T-helper 2 cell treated with Interferon-gamma antibody and Interleukin-4, amounts not matched to agents 5 μg/mL and 100 μg/mL, for 36 hours (primary cell): Measurements from ENCODE around the gene RSPH9.
A peak's percentile ranks its signal among the peaks of the same experiment; 100 is the strongest.
"Not testable (repeated sequence)": the region's sequence is repeated elsewhere in the genome, so short reads cannot be mapped to it uniquely, and the experiment has no call there.

Source experiments
- DNase-seq: peaks from one replicate; pipeline ENCODE4 v3.0.0; 2021; ENCODE audit warnings: low spot score
- H3K27ac Mint-ChIP-seq: one replicate; pipeline ENCODE4 v1.8.0; 2021; ENCODE audit warnings: mild to moderate bottlenecking, mixed read lengths
- H3K27me3 Mint-ChIP-seq: one replicate; pipeline ENCODE4 v1.8.0; 2021; ENCODE audit warnings: low read depth, mixed read lengths
- H3K36me3 Mint-ChIP-seq: one replicate; pipeline ENCODE4 v1.8.0; 2021; ENCODE audit warnings: low read depth, mixed read lengths
- H3K4me1 Mint-ChIP-seq: one replicate; pipeline ENCODE4 v1.8.0; 2021; ENCODE audit warnings: low read depth, mixed read lengths
- H3K4me3 Mint-ChIP-seq: one replicate; pipeline ENCODE4 v1.8.0; 2022; ENCODE audit warnings: mild to moderate bottlenecking, moderate library complexity, mixed read lengths
- H3K9me3 Mint-ChIP-seq: one replicate; pipeline ENCODE4 v1.8.0; 2021; ENCODE audit warnings: mixed read lengths

RSPH9 gene

DNA sequence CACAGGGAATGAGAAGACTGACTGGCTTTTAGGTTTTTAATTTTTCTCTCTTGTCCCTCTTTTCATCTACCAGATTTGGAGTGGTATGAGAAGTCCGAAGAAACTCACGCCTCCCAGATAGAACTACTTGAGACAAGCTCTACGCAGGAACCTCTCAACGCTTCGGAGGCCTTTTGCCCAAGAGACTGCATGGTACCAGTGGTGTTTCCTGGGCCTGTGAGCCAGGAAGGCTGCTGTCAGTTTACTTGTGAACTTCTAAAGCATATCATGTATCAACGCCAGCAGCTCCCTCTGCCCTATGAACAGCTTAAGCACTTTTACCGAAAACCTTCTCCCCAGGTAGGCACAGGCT lies 8.6 kb upstream of the RSPH9 start:
- Mint-ChIP-seq H3K4me3 (peak overlapping the region; percentile 98), H3K27me3 (no peaks in the 10 kb centered on the region), H3K9me3 (no peaks in the 10 kb centered on the region), H3K36me3 (peaks cover 29% of the 10 kb centered on the region), H3K4me1 (peaks cover 34% of the 10 kb centered on the region), H3K27ac (peak overlapping the region; percentile 92)
- no peak for DNase-seq

DNA sequence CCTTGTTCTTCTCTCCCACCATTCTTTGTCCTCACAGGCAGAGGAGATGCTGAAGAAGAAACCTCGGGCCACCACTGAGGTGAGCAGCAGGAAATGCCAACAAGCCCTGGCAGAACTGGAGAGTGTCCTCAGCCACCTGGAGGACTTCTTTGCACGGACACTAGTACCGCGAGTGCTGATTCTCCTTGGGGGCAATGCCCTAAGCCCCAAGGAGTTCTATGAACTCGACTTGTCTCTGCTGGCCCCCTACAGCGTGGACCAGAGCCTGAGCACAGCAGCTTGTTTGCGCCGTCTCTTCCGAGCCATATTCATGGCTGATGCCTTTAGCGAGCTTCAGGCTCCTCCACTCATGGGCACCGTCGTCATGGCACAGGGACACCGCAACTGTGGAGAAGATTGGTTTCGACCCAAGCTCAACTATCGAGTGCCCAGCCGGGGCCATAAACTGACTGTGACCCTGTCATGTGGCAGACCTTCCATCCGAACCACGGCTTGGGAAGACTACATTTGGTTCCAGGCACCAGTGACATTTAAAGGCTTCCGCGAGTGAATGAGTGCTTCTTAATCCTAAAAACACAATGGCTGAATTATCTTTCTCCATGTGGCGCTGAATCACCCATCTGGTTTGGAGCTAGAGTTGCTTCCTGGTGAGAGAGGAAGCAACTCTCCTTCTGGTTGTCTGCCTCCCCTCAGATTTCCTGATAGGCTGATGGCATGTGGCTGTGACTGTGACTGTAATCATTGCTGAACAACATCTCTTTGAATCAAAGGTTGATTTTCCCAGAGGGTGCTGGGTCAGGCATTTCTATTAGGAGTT lies 4.6 kb upstream of the RSPH9 start:
- Mint-ChIP-seq H3K9me3 (no peaks in the 10 kb centered on the region), H3K4me3 (no peak overlapping the region), H3K4me1 (peaks cover 27% of the 10 kb centered on the region), H3K36me3 (peaks cover 41% of the 10 kb centered on the region), H3K27ac (no peak overlapping the region), H3K27me3 (no peaks in the 10 kb centered on the region)
- no peak for DNase-seq

DNA sequence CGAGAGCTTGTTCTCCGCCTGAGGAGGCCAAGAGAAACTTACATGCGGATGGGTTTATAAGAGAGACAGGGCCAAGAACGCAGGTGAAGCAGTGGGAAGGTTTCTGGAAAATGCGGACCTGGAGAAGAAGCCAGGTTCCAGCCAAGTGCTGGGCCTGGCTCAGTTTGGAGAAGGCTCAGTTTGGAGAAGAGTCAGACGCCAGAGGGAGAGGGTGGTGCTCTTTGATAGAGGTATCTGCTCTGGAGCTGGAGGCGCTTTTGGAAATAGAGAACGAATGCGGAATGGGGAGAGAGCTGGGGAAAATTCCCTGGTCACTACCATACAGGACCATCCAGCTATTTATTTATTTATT lies 753 bp downstream of the RSPH9 start:
- Mint-ChIP-seq H3K27ac (no peak overlapping the region), H3K36me3 (peaks cover 15% of the 10 kb centered on the region), H3K4me3 (peak overlapping the region; percentile 79), H3K27me3 (peaks cover 2% of the 10 kb centered on the region), H3K9me3 (no peaks in the 10 kb centered on the region), H3K4me1 (peaks cover 5% of the 10 kb centered on the region)
- no peak for DNase-seq

- Mint-ChIP-seq H3K9me3 (no peaks in the 10 kb centered on the region), H3K27me3 (peaks cover 2% of the 10 kb centered on the region), H3K4me1 (peaks cover 5% of the 10 kb centered on the region), H3K27ac (no peak overlapping the region), H3K36me3 (peaks cover 6% of the 10 kb centered on the region), H3K4me3 (no peak overlapping the region)
- DNase-seq, result no peak
These were observed 2.8 kb downstream of the RSPH9 start for GRCh38 chr6:43647613-43648012.

GRCh38 chr6:43648248-43648647 lies 3.4 kb downstream of the RSPH9 start:
- DNase-seq, result no peak
- Mint-ChIP-seq H3K9me3 (no peaks in the 10 kb centered on the region), H3K36me3 (peaks cover 2% of the 10 kb centered on the region), H3K4me1 (peaks cover 5% of the 10 kb centered on the region), H3K27me3 (peaks cover 2% of the 10 kb centered on the region), H3K4me3 (no peak overlapping the region), H3K27ac (no peak overlapping the region)

- not testable (repeated sequence) for H3K4me3 Mint-ChIP-seq, H3K27me3 Mint-ChIP-seq, H3K36me3 Mint-ChIP-seq, H3K9me3 Mint-ChIP-seq, H3K27ac Mint-ChIP-seq, H3K4me1 Mint-ChIP-seq, DNase-seq
These were observed 8.0 kb downstream of the RSPH9 start for GRCh38 chr6:43652822-43653221.

DNA sequence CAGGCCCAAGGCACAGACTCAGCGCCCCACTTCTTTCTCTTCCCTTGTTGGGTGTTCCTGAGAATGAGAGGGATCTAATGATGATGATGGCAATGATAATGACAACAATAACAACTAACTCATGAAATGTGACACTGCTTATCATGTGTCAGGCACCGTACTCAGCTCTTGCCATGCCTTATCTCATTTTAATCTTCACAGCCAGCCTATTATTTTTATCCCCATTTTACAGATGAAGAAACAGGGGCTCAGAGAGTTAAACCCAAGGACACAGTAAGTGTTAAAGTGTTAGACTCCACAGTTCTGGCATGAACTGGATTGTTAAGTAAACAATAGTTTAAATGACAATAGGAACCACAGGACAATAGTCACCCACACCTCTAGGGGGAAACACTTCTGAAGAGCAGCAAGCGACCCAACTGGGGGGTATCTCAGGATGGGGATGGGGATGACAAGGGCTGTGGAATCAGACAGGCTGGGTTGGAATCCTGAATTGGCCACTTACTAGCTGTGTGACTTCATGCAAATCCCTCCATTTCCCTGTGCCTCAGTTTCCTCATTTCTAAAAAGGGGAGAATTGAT lies 12.5 kb downstream of the RSPH9 start:
- peaks cover 2% of the 10 kb centered on the region for H3K4me1 Mint-ChIP-seq
- peaks cover 3% of the 10 kb centered on the region for H3K27me3 Mint-ChIP-seq
- no peak overlapping the region for H3K27ac Mint-ChIP-seq

GRCh38 chr6:43658161-43658560 lies 13.3 kb downstream of the RSPH9 start:
- H3K4me1 Mint-ChIP-seq, result peaks cover 6% of the 10 kb centered on the region
- peaks cover 2% of the 10 kb centered on the region for H3K36me3 Mint-ChIP-seq
- DNase-seq, result no peak
- peaks cover 3% of the 10 kb centered on the region for H3K27me3 Mint-ChIP-seq
- peaks cover 6% of the 10 kb centered on the region for H3K9me3 Mint-ChIP-seq
- no peak overlapping the region for H3K4me3 Mint-ChIP-seq
- H3K27ac Mint-ChIP-seq, result no peak overlapping the region

More for the DNA sequence above, 12.5 kb downstream of the RSPH9 start:
- H3K36me3 Mint-ChIP-seq, result peaks cover 2% of the 10 kb centered on the region
- DNase-seq, result no peak
- peaks cover 6% of the 10 kb centered on the region for H3K9me3 Mint-ChIP-seq
- H3K4me3 Mint-ChIP-seq, result no peak overlapping the region

DNA sequence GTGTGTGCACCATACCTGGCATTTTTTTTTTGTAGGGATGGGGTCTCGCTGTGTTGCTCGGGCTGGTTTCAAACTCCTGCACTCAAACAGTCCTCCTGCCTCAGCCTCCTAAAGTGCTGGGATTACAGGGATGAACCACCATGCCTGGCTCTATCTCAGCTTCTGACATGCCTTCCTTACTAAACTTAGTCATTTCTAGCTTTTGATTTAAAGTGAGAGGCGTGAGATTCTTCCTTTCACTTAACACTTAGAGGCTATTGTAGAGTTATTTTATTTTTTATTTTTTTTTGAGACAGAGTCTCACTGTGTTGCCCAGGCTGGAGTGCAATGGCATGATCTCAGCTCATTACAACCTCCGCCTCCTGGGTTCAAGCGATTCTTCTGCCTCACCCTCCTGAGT lies 18.1 kb downstream of the RSPH9 start:
- not testable (repeated sequence) for H3K4me3 Mint-ChIP-seq, H3K9me3 Mint-ChIP-seq

GRCh38 chr6:43665376-43665775 lies 20.5 kb downstream of the RSPH9 start:
- Mint-ChIP-seq H3K27ac (no peak overlapping the region), H3K9me3 (peaks cover 6% of the 10 kb centered on the region), H3K4me1 (peaks cover 27% of the 10 kb centered on the region), H3K36me3 (peaks cover 9% of the 10 kb centered on the region), H3K27me3 (no peaks in the 10 kb centered on the region), H3K4me3 (no peak overlapping the region)
- DNase-seq, result no peak

More for the DNA sequence above, 18.1 kb downstream of the RSPH9 start:
- H3K27ac Mint-ChIP-seq, DNase-seq, H3K27me3 Mint-ChIP-seq, H3K36me3 Mint-ChIP-seq: not testable (repeated sequence)
- peaks cover 13% of the 10 kb centered on the region for H3K4me1 Mint-ChIP-seq

GRCh38 chr6:43666196-43666920 lies 21.5 kb downstream of the RSPH9 start:
- Mint-ChIP-seq H3K9me3 (no peaks in the 10 kb centered on the region), H3K27me3 (no peaks in the 10 kb centered on the region), H3K4me1 (peaks cover 33% of the 10 kb centered on the region), H3K4me3 (no peak overlapping the region), H3K36me3 (peaks cover 13% of the 10 kb centered on the region), H3K27ac (no peak overlapping the region)
- DNase-seq, result no peak

- peak; percentile 64 for DNase-seq
- Mint-ChIP-seq H3K4me1 (peaks cover 31% of the 10 kb centered on the region), H3K27me3 (no peaks in the 10 kb centered on the region), H3K36me3 (peaks cover 17% of the 10 kb centered on the region), H3K9me3 (no peaks in the 10 kb centered on the region), H3K27ac (peak overlapping the region; percentile 57), H3K4me3 (peak overlapping the region; percentile 51)
These were observed 22.7 kb downstream of the RSPH9 start for GRCh38 chr6:43667245-43668150.

- no peaks in the 10 kb centered on the region for H3K27me3 Mint-ChIP-seq
- H3K36me3 Mint-ChIP-seq, result peaks cover 23% of the 10 kb centered on the region
- DNase-seq, result peak; percentile 35
- peaks cover 27% of the 10 kb centered on the region for H3K4me1 Mint-ChIP-seq
- H3K9me3 Mint-ChIP-seq, result no peaks in the 10 kb centered on the region
- peak overlapping the region; percentile 12 for H3K4me3 Mint-ChIP-seq
- peak overlapping the region; percentile 46 for H3K27ac Mint-ChIP-seq
These were observed 23.6 kb downstream of the RSPH9 start for GRCh38 chr6:43668151-43669028.
